EL (cell line): ENCODE data around the gene OR10G2.
A peak's percentile ranks its signal among the peaks of the same experiment; 100 is the strongest.
"Not testable (repeated sequence)": the region's sequence is repeated elsewhere in the genome, so short reads cannot be mapped to it uniquely, and the experiment has no call there.

Experiments used
- DNase-seq: peaks from one replicate; pipeline ENCODE4 v3.0.0-alpha.2; 2016

OR10G2 gene, protein sequence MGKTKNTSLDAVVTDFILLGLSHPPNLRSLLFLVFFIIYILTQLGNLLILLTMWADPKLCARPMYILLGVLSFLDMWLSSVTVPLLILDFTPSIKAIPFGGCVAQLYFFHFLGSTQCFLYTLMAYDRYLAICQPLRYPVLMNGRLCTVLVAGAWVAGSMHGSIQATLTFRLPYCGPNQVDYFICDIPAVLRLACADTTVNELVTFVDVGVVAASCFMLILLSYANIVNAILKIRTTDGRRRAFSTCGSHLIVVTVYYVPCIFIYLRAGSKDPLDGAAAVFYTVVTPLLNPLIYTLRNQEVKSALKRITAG

DNA sequence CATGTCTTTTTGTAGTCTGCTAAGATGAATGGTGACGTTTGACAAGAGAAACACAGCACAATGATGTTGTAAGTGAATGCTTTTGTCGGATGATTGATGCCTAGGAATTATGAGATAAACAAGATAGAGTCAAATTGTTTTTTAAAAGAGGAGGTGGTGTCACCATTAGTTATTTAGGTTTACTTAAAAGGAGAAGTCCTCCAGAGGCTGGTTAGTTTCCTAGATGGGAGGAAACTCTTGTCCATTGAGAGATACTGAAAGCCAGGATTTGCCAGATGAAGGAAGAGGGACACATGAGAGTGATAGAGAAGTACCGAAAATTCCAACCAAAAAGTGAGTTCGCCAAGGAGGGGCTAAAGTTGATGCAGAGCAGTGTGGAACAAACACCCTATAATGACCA, at the start of gene OR10G2:
Gene OR10G2 (minus strand): TSS at position 101 of the 400 bp plus-strand sequence. CDS start 98 bp downstream, at position 3.
- DNase-seq: no peak

DNA sequence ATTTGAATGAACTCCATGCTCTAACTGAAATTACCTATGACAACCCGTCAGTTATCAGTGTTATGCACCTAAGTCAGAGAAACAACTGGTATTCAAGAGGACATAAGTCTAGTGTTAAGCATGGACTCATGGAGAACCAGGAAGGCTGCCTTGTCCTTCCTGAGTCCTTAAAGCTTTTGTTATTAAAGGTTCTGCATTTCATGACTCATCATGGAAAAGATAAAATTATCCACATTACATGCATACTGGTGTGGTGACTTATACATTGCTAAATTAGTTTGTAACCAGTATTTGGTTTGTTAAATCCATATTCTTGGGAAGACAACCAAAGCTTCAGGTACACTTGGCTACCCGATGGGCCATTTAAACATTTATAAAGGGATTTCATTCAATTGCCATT, 45.3 kb upstream of the OR10G2 start:
- peak; percentile 76 for DNase-seq

DNA sequence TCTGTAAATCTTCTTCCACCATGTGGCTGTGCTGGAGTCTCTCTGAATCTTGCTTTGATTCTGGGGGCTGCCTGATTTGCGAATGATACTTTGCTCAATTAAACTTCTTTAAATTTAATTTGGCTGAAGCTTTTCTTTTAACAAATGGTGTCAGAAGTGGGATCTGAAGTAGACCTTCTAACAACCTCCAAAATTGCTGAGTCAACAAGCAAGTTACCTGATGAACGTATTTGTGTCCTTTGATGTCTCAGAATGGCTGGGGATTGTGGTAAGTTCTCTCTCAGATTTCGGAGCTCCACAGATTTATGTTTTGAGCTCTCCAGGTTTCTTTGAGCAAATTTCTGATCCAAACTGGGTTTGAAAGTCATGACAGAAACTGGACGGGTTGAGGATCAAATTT, 40.8 kb upstream of the OR10G2 start:
- DNase-seq: no peak

DNA sequence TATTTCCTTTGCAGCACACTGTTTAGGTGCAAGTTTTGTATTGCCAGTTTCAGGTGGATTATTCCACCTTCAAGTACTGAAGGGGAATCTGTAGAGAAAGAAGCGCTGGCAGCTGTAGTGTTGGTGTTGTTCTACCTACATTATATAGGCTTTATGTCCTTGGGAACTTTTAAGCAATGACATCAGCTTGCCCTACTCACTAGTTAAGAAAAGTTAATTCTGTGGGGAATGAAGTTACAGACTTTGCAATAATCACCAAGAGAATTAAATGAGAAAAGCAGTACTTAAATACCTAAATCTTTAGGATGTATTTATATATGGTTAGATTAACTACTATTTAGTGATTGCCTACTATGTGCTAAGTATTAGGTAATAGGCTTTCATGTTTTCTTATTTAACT, 39.0 kb upstream of the OR10G2 start, which contains the start of gene OR4E1:
Gene OR4E1 (minus strand): TSS at position 101 of the 400 bp plus-strand sequence. CDS start 2,883 bp downstream, outside the sequence.
- no peak for DNase-seq

DNA sequence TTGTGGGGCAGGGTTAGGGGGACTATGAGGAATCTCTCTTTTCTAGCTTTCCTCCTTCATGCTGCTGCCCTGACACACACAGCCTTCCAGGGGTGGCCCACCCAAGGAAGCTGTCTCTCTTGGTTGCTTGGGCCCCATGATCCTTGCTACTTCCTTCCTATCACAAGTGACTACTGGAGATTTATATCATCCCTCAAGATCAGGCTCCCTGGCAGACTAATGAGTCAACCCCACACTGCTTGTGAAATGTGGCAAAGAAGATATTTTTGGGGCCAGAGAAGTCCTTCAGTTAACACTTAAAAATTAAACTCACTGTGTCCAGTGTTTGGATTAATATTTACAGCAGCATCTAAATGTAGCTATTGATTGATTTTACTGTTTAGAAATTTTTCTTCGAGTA, 37.4 kb upstream of the OR10G2 start:
- peak; percentile 51 for DNase-seq

DNA sequence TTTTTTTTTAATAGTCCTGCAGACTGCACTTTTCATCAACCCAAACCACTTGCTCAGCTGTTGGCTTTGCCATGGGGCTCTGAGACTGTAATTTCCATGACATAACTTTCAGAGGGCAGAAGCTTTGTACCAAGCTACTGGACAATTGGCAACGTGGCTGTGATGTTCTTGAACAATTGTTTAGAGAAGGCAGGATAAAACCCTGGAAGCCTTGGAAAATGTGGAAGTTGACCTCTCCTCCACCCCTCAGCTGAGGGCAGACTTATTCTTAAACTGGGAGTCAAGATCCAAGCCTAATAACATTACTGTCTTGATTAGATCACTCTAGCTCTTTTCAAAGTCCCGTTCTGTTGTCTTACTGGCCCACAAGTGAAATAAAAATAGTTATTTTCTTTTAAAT, 36.6 kb upstream of the OR10G2 start:
- DNase-seq: no peak

DNA sequence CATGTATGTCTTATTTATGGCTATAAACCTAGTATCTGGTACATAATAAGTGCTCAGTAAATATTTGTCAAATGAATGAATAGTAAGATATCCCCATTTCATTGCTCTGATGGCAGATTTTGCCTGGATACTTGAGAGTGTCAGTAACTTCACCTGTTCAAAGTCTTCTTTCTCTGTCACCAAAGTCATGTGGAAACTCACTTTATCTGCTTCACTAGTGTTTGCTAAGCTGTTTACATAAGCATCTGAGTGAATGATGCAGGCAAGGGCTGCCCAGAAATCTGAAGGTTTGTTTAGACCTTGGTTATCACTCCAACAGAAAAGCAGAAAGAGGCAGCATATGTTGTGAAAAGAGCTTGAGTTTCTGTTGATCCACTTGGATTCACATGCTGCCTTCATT, 34.5 kb upstream of the OR10G2 start:
- DNase-seq: no peak

DNA sequence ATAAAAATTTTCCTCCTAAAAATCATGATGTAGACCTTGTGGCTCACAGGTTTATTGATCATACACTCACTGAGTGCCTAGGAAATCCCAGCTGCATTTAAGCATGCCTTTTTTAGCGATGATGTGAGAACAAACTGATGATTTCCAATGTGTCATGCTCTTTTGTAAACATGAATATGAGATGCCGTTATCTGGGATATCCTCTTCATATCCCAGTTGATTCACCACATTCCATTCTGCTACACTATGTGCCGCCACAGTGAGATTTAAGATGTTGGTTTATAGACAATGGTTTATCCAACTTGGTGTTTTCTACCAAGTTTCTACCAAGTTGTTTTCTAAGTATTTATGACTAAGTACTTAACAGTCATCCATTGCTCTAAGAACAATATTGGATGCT, 33.6 kb upstream of the OR10G2 start:
- DNase-seq: peak; percentile 80

DNA sequence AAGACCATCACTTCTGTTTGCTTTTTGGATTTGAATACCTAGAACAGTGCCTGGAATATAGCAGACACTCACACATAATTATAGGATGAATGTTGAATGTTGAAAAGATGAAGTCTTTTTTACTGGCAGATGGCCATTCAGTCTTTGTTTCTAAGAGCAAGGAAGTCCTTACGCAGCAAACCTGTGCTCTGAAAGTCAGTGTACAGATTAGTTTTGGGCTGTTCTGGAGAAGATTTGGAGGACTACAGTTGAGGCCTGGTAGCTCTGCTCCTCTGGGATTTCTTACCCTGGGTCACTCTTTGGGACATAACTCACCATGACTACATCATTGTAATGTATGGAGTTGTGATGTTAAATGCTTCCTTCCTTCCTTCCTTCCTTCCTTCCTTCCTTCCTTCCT, 22.2 kb upstream of the OR10G2 start:
- no peak for DNase-seq

DNA sequence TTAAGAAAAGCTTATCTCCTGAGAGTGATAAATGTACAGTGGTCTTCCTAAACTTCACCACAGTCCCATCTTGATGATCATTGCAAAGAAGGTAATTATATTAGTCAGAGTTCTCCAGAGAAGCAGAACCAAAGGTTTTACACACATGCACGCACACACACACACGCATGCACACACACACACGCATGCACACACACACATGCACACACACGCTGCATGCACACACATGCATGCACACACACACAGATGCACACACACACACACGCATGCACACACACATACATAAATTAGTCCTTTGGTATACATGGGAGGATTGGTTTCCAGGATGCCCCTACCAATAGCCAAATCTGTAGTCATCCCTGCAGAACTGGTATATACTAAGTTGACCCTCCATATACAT, 19.5 kb upstream of the OR10G2 start:
- no peak for DNase-seq

DNA sequence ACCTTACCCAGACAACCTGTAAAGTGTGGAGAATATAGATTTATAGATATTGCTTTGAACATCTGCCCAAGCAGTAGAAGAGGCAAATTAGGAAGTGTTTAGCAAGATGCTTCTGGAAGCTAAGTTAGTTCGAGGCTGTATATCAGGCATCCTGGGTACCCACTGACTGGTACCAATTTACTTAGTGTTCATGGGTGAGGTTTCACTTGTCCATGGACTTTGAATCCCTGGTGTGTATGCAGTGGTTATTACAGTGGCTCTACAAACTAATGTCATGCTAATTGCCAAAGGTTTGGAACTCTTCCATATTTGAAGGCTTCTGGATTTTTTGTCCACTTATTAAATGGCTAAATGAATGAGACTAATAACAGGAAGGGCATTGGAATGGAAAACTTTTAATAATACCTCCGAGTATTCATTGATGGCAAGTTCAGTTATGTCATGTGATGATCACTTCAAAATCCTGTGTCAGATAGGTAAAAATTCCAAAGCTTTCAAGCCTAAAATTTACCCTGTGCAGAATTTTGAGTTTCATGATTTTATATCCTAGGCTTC, 18.7 kb upstream of the OR10G2 start, which contains the start of gene OR4E2:
Gene OR4E2 (plus strand): TSS at position 505 of the 555 bp plus-strand sequence. CDS start 11,248 bp downstream, outside the sequence.
- DNase-seq: no peak

DNA sequence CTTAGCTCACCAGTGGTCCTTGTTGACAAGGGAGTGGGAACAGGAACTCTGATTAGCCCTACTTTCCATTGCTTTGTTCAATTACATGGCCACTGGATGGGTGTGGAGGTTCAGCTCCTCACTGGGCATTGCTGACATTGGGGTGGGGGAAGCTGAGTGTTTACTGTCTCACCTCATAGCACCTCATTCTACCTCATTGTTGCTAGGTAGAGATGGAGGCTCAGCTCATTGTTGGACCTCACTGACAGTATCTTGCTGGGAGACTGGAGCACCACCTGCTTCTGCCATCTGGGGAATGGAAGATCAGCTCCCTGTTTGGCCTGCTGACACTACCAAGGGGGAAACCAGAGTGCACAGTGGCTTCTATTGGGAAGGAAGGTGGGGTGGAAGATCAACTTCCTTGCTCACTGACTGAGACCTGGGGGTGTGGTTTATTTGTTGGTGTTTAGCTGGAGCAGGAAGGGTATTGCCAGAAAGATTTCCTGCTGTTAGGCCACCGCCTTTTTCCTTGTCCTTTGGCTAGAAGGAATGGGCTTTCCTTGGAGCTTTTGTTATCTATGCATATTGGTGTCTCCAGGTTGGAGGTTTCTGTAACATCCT, 17.6 kb upstream of the OR10G2 start:
- no peak for DNase-seq

DNA sequence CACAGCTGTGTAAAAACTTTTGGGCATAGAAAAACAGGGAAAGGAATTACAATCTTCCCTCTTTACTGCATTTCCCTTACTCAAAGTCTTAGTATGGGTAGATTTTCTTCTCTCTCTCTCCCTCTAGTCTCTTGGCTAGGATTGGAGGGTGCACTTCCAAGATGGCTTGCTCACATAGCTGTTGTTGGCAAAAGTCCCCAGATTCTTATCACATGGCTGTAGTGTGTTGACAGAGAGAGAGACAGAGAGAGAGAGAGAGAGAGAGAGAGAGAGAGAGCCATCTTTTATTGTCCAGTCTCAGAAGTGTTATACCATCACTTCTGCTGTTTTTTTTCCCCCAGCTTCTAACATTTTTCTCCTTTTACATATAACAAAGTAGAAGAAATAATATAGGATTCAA, 12.6 kb upstream of the OR10G2 start:
- peak; percentile 21 for DNase-seq

DNA sequence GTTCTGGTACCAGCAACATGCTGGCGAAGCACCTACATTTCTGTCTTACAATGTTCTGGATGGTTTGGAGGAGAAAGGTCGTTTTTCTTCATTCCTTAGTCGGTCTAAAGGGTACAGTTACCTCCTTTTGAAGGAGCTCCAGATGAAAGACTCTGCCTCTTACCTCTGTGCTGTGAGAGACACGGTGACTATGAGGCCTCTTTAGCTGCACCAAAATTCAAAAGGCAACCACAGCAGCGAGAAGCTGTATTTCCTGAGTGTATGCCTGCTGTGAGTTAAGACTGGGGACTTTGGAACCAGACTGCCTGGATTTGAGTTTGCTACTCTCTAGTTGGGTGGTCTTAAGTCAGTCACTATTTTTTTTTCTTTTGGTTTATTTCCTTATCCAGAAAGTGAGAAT, 8.7 kb upstream of the OR10G2 start:
- no peak for DNase-seq

DNA sequence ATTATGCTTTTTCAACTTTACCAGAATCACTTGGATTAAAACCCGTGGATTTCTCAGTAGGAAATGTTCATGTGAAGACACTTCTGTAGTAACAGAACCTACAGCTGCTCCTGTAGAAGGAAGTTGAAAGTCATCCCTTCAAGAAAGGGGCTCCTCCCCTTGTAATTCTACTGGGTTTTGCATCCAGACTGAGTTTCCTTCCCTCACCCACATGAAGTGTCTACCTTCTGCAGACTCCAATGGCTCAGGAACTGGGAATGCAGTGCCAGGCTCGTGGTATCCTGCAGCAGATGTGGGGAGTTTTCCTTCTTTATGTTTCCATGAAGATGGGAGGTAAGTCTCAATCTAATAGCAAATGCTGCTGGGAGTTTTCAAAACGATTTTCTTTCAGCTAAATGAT, 7.9 kb upstream of the OR10G2 start:
- no peak for DNase-seq

DNA sequence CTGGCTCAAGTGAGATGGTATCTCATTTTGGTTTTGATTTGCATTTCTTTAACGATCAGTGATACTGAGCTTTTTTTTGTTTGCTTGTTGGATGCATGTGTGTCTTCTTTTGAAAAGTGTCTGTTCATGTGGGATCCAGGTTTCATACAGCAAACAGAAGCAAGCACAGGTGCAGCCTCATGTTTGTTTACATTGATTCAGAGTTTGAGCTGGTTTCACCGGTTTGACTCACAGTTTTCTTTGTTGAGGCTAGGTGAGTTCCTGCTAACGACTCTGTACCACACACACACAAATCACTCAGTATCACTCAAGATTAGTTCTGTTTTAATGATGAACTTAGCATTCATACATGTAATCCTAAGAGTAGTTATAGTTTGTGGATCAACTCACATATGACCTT, 3.7 kb downstream of the OR10G2 start:
- DNase-seq: no peak

DNA sequence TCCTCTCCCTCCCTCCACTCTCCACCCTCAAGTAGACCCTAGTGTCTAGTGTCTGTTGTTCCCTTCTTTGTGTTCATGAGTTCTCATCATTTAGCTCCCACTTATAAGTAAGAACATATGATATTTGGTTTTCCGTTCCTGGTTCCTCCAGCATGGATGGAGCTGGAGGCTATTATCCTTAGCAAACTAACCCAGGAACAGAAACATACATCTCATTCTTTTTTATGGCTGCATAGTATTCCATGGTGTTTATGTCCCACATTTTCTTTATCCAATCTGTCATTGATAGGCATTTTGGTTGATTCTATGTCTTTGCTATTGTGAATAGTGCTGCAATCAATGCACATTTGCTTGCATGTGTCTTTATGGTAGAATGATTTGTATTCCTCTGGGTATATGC, 4.2 kb downstream of the OR10G2 start:
- DNase-seq: not testable (repeated sequence)

DNA sequence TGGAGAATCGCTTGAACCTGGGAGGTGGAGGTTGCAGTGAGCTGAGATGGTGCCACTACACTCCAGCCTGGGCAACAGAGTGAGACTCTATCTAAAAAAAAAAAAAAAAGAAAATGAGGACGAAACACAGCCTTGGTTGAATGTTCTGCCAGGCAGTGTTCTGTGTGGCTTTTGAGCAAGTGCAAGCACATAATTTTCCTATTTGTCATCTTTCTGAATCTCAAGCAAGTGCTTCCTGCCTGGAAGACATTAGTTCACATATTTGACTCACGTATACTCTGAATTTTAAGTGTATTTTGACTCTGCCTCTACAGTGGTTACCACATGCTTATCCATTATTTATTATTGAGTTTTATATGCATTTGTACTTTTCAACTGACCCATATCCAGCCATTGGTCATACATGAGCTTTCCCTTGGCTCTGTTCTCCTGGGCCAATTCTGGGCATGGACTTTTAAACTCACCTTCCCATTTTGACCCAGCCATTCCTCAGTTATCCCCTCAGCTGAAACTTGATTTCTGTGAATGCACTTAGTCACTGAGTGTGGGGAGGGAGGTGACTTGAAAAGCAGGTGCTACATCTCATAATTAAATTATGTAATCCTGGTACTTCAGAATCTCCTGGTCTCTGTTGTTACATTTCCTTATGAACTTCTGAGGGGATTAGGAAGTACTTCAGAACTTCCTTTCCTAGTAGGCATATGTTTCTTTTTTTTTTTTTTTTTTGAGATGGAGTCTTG, 8.1 kb downstream of the OR10G2 start:
- DNase-seq: peak; percentile 31

DNA sequence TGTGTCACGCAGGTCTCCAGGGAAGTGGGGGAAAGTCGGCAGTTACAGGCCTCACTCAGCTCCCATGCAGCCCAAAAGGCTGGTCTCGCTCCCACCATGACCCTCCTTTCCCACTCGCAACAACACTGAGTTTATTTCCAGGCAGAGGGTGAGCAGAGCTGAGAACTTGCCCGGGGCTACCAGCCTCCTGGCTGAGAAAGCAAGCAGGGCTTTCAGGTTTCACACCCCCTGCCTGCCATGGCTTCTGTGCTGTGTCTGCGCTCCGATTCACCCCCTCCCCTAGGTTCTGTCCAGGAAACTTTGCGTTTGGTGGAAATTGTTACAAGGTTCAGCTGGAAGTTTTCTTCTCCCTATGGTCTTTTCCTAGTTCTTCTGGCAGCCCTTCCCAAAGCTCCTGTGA, 17.1 kb downstream of the OR10G2 start:
- DNase-seq: no peak

DNA sequence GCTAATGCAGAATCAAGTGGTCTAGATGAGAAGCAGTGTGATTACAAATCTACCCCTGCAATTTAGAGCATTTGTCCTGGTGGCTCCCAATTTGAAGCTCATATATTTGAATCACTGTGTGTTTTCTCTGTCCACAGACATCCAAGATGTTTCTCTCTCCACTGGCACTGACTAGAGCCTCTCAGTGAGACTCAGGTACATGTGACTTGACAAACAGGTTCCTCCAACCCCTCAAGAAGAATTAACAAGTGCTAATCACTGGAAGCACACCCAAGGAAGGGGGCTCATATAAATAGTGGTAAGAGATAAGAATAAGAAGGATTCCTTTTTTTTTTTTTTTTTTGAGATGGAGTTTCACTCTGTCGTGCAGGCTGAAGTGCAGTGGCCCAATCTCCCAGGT, 20.5 kb downstream of the OR10G2 start:
- no peak for DNase-seq

DNA sequence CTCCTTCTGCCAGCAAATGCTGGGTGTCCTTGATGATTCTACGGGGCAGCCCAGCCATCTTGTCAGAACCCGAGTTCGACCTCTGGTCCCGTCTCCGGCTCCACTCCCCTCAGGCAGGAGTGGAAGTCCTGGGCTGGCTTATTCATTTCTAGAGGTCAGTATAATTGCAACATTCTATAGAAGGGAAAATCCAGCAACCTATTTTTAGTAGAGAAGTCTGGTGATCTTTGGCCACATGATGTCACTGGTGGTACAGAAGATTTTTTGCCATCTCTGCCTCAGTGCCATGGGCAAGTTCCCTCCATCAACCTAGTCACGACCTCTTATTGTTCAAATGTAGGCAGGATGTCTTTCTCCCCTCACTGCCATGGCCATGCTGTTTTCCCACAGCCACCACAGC, 22.4 kb downstream of the OR10G2 start:
- peak; percentile 2 for DNase-seq

DNA sequence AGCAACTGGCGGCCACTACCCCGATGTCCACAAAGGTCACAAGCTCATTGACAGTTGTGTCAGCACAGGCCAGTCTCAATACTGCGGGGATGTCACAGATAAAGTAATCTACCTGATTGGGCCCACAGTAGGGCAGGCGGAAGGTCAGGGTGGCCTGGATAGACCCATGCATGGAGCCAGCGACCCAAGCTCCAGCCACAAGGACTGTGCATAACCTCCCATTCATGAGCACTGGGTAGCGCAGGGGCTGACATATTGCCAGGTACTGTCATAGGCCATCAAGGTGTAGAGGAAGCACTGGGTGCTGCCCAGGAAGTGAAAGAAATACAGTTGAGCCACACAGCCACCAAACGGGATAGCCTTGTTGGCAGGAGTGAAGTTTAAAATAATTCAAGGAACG, 32.6 kb downstream of the OR10G2 start:
- DNase-seq: not testable (repeated sequence)

DNA sequence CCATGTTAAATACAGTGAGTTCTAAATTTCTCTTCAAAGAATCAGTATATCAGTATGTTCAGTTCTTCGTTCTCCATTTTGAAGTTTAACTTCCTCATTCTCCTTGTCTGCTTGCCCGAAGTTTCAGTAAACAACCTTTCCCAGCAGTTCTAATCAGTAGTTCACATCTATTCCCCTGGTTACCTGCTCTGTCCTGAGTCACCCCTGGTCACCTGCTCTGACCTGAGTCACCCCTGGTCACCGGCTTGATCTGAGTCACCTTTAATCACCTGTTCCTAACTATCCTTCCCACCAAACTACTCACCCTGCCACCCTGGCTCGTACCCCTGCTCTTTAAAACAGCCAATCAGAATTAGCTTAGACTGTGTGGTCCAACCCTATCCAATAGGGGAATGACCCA, 45.4 kb downstream of the OR10G2 start:
- no peak for DNase-seq
